Measurements from ENCODE around the gene STX16.

- TF ChIP-seq CSRNP3 (CRISPR knock-in tag; IDR thresholded peaks at IDR 0.05) (no peak), CSDC2 (CRISPR knock-in tag; IDR thresholded peaks at IDR 0.05) (no peak)
Measured at GRCh38 chr20:58614366-58614765, 36.7 kb upstream of the STX16 start.

All from SK-N-SH treated with all-trans-retinoic acid at 6 μM for 48 hours (cell line).